Esophagus muscularis mucosa (tissue), 4 donors: Measurements from ENCODE around the gene ADAMTS10. TPM values are rescaled to one million over a fixed set of nuclear protein-coding genes. Genes with fewer than 3 reads are reported as not detected.

Source experiments
- DNase-seq: peaks from one replicate; pipeline ENCODE4 v3.0.0-alpha.2; 2017; ENCODE audit errors: extremely low spot score
- H3K27ac ChIP-seq, 4 donors: fragments of 200-600 bp; sonication (generic); replicated peaks in 1 of 4; 1 replicate in 3 of 4; 2 replicates in 1 of 4; pipeline ENCODE4 v1.5.1; 2016 to 2019; ENCODE audit warnings: mild to moderate bottlenecking in 1 of 4
- H3K27me3 ChIP-seq, 4 donors: fragments of 200-600 bp; sonication (generic); one replicate each; pipeline versions ENCODE4 v1.5.1 to v1.6.0; 2016 to 2019
- H3K36me3 ChIP-seq, 4 donors: fragments of 200-600 bp; sonication (generic); one replicate each; pipeline ENCODE4 v1.5.1; 2016 to 2019
- H3K4me1 ChIP-seq, 4 donors: fragments of 200-600 bp; sonication (generic); one replicate each; pipeline ENCODE4 v1.5.1; 2016 to 2019
- H3K4me3 ChIP-seq, 4 donors: fragments of 200-600 bp; sonication (generic); 1 replicate in 2 of 4; 2 replicates in 2 of 4; pipeline ENCODE4 v1.5.1; 2016 to 2019; ENCODE audit warnings: mild to moderate bottlenecking in 4 of 4, moderate library complexity in 1 of 4
- H3K9me3 ChIP-seq, 4 donors: fragments of 200-600 bp; sonication (generic); 1 replicate in 3 of 4; 2 replicates in 1 of 4; pipeline ENCODE4 v1.5.1; 2016 to 2019
- EP300 ChIP-seq: sonication (generic); formaldehyde crosslinking; IDR thresholded peaks from one replicate; pipeline ENCODE4 v1.6.1; 2017; ENCODE audit warnings: antibody characterized with exemption
- POLR2A ChIP-seq: fragments of 450-650 bp; IDR thresholded peaks from one replicate; pipeline ENCODE4 v1.6.1; 2017; ENCODE audit warnings: antibody characterized with exemption, moderate library complexity, mild to moderate bottlenecking, low read depth
- POLR2AphosphoS5 ChIP-seq, 2 donors: sonication (generic); formaldehyde crosslinking; IDR thresholded peaks; one replicate each; pipeline ENCODE4 v1.6.1; 2017; ENCODE audit warnings: antibody characterized with exemption in 2 of 2
- WGBS: methylation state at CpG from one replicate; pipeline ENCODE4 v1.1.5; 2018; 5-methylcytosine and 5-hydroxymethylcytosine counted together
- intact Hi-C: fragments of 100-400 bp; cut with DNase I; formaldehyde crosslinking; loops from one replicate; pipeline ENCODE4 v1.15.1; 2023
- total RNA-seq, 4 donors: library from RNA; depleted of rRNA; stranded (reverse); fragments of >200 nt; gene quantifications; one replicate each; pipeline versions ENCODE4 v1.1.0 to v1.2.1, GENCODE V29; 2016
- TF ChIP-seq, protein P1 (sequence below), 3 experiments: fragments of 200-600 bp in 2 of 3; fragments of 450-650 bp in 1 of 3; sonication (generic) in 2 of 3; IDR thresholded peaks; one replicate each; pipeline ENCODE4 v1.5.1; 2017 to 2019; ENCODE audit warnings: antibody characterized with exemption in 3 of 3, mild to moderate bottlenecking in 2 of 3, moderate library complexity in 1 of 3

The ADAMTS10 gene
- total RNA-seq, 4 donors from 2014 or later = 13.1 to 25.7 (median 20.3) TPM

GRCh38 chr19:8545743-8546142 is 64.8 kb downstream of the ADAMTS10 start:
- Histone ChIP-seq H3K4me3 (no peak overlapping the region), H3K4me1 (no peaks in the 10 kb centered on the region), H3K9me3 (no peaks in the 10 kb centered on the region), H3K27me3 (no peaks in the 10 kb centered on the region), H3K27ac (no peak overlapping the region), H3K36me3 (peaks cover 0 to 66% (median 21%) of the 10 kb centered on the region in 4 donors)
- WGBS = 96% methylated on average over 8 of the region's 8 CpGs
- DNase-seq = no peak
- TF ChIP-seq EP300 = no peak
- no peak for TF ChIP-seq POLR2AphosphoS5 (IDR thresholded peaks at IDR 0.05)
- no peak for TF ChIP-seq POLR2A
- intact Hi-C loops = no loop called here

DNA sequence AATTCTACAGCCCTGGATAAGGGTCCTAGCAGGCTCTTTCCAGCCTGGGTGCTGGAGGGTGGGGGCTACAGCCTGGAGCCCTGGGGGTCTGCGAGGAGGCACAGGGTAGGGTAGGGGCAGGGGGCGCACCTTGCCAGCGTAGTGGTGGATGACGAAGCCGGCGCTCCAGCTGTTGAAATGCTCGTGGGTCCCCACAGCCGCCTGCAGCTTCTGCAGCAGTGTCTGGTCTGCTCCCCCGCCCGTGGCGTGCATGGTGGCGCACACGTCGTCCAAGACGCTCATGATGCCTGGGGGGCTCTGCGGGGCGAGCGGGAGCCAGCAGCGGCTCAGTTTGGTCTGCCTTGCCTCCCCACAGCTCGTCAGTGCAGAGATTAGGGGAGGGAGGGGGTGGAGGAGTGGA is 66.3 kb downstream of the ADAMTS10 start:
- H3K27ac ChIP-seq = no peak overlapping the region
- TF ChIP-seq EP300 (no peak), POLR2AphosphoS5 (IDR thresholded peaks at IDR 0.05) (no peak), POLR2A (no peak)
- TF ChIP-seq, protein P1, sequence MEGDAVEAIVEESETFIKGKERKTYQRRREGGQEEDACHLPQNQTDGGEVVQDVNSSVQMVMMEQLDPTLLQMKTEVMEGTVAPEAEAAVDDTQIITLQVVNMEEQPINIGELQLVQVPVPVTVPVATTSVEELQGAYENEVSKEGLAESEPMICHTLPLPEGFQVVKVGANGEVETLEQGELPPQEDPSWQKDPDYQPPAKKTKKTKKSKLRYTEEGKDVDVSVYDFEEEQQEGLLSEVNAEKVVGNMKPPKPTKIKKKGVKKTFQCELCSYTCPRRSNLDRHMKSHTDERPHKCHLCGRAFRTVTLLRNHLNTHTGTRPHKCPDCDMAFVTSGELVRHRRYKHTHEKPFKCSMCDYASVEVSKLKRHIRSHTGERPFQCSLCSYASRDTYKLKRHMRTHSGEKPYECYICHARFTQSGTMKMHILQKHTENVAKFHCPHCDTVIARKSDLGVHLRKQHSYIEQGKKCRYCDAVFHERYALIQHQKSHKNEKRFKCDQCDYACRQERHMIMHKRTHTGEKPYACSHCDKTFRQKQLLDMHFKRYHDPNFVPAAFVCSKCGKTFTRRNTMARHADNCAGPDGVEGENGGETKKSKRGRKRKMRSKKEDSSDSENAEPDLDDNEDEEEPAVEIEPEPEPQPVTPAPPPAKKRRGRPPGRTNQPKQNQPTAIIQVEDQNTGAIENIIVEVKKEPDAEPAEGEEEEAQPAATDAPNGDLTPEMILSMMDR (IDR thresholded peaks at IDR 0.05) = no peak
- H3K4me1 ChIP-seq = no peaks in the 10 kb centered on the region
- no peak for DNase-seq
- no peaks in the 10 kb centered on the region for H3K9me3 ChIP-seq
- intact Hi-C loops = no loop called here
- no peak overlapping the region for H3K4me3 ChIP-seq
- no peaks in the 10 kb centered on the region for H3K27me3 ChIP-seq
- WGBS = 94% methylated on average over 18 of the region's 20 CpGs
- H3K36me3 ChIP-seq = peaks cover 5 to 60% (median 25%) of the 10 kb centered on the region in 4 donors

DNA sequence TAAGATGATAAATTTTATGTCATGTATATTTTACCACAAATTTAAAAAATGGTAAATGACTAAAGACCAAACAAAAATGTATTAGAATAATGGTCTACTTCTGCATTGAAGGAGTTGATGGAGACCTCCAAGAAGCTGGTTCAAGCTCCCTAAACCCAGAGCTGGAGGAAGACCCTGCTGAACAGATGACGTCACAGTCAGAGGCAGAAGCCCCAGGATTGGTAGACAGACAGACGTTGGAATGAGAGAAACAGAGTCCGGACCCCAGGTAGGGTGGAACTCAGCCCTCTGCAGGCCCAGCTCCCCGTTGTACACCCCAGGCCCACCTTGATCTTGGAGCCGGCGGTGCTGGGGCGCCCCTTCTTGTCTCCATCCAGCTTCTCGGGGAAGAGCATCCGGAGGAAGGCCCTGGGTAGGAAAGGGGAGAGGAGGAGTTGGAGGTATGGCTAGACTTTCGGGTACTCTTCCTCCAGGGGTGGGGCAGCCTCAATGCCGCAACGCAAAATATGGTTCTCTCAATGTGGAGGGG is 70.8 kb downstream of the ADAMTS10 start:
- H3K9me3 ChIP-seq = no peaks in the 10 kb centered on the region
- H3K36me3 ChIP-seq = peaks cover 0 to 23% (median 14%) of the 10 kb centered on the region in 4 donors
- H3K4me3 ChIP-seq = no peak overlapping the region
- intact Hi-C loops = no loop called here
- no peaks in the 10 kb centered on the region for H3K4me1 ChIP-seq
- no peak for TF ChIP-seq POLR2A
- TF ChIP-seq, protein P1 (IDR thresholded peaks at IDR 0.05) = no peak
- no peak for TF ChIP-seq EP300
- no peak for TF ChIP-seq POLR2AphosphoS5 (IDR thresholded peaks at IDR 0.05)
- H3K27ac ChIP-seq = no peak overlapping the region
- WGBS = 93% methylated on average over 12 of the region's 12 CpGs
- DNase-seq = no peak
- H3K27me3 ChIP-seq = no peaks in the 10 kb centered on the region

DNA sequence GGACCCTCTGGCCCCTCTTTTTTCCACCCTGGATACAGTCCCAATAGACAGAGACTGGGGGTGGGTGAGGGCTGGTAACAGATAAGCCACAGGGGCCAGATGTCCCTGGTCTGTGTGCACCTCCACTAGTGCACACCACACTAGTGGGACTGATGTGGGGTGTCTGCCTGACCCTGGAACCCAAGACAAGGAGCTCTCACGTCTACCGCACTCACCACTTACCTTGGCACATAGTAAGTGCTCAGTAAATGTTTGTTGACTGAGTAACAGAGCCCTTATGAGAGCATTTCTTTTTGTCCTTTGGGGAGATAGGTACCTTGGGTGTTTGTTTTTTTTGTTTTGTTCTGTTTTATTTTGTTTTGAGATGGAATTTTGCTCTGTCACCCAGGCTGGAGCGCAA is 73.4 kb downstream of the ADAMTS10 start:
- WGBS = 95% methylated on average over 3 of the region's 3 CpGs
- intact Hi-C loops = no loop called here

GRCh38 chr19:8536282-8536681 is 74.2 kb downstream of the ADAMTS10 start:
- no peak for TF ChIP-seq POLR2AphosphoS5 (IDR thresholded peaks at IDR 0.05)
- no peak for TF ChIP-seq POLR2A
- TF ChIP-seq, protein P1 (IDR thresholded peaks at IDR 0.05) = no peak
- no peak for TF ChIP-seq EP300
- no peak overlapping the region for H3K4me3 ChIP-seq
- no peaks in the 10 kb centered on the region for H3K27me3 ChIP-seq
- no peak overlapping the region for H3K27ac ChIP-seq
- 76% methylated on average over 13 of the region's 22 CpGs for WGBS
- intact Hi-C loops = no loop called here
- H3K4me1 ChIP-seq = no peaks in the 10 kb centered on the region
- peaks cover 0 to 7% (median 6%) of the 10 kb centered on the region in 4 donors for H3K36me3 ChIP-seq
- H3K9me3 ChIP-seq = no peaks in the 10 kb centered on the region
- no peak for DNase-seq

More for the DNA sequence above, 73.4 kb downstream of the ADAMTS10 start:
- TF ChIP-seq POLR2AphosphoS5 (IDR thresholded peaks at IDR 0.05) (no peak), POLR2A (no peak), EP300 (no peak)
- TF ChIP-seq, protein P1 (IDR thresholded peaks at IDR 0.05) = no peak
- Histone ChIP-seq H3K27ac (no peak overlapping the region), H3K9me3 (no peaks in the 10 kb centered on the region), H3K27me3 (no peaks in the 10 kb centered on the region), H3K4me3 (no peak overlapping the region), H3K36me3 (peaks cover 0 to 14% (median 10%) of the 10 kb centered on the region in 4 donors), H3K4me1 (no peaks in the 10 kb centered on the region)
- DNase-seq = no peak
